Duodenal mucosa (tissue), 2 donors: Measurements from ENCODE around the gene MZT2A.
"Not testable (repeated sequence)": the region's sequence is repeated elsewhere in the genome, so short reads cannot be mapped to it uniquely, and the experiment has no call there.

Experiments used
- H3K27ac ChIP-seq: one replicate; pipeline ENCODE4 v1.7.0; 2013; ENCODE audit warnings: low read depth, low read length
- H3K27me3 ChIP-seq, 2 donors: one replicate each; pipeline ENCODE4 v1.7.0; 2013; ENCODE audit warnings: low read length in 2 of 2, control low read depth in 1 of 2; ENCODE audit not compliant: insufficient read depth in 2 of 2, control insufficient read depth in 1 of 2
- H3K36me3 ChIP-seq, 2 donors: one replicate each; pipeline ENCODE4 v1.7.0; 2013; ENCODE audit warnings: low read length in 2 of 2, control low read depth in 1 of 2; ENCODE audit not compliant: insufficient read depth in 2 of 2, control insufficient read depth in 1 of 2
- H3K4me1 ChIP-seq, 2 donors: one replicate each; pipeline ENCODE4 v1.7.0; 2013; ENCODE audit warnings: low read length in 2 of 2, control low read depth in 1 of 2; ENCODE audit not compliant: insufficient read depth in 2 of 2, control insufficient read depth in 1 of 2
- H3K4me3 ChIP-seq, 2 donors: one replicate each; pipeline ENCODE4 v1.7.0; 2013; ENCODE audit warnings: low read length in 2 of 2, low read depth in 1 of 2
- H3K9ac ChIP-seq, 2 donors: one replicate each; pipeline ENCODE4 v1.7.0; 2013; ENCODE audit warnings: low read length in 2 of 2, low read depth in 1 of 2
- H3K9me3 ChIP-seq, 2 donors: one replicate each; pipeline ENCODE4 v1.7.0; 2013; ENCODE audit warnings: low read length in 2 of 2, control low read depth in 1 of 2; ENCODE audit not compliant: control insufficient read depth in 1 of 2

MZT2A gene

GRCh38 chr2:131492015-131492417, at the start of gene MZT2A:
TSS of gene MZT2A (minus strand) at chr2:131492397. CDS start at chr2:131492376, 21 bp downstream.
- Histone ChIP-seq H3K4me1 (peaks cover 3 to 27% of the 10 kb centered on the region in 2 donors), H3K4me3 (peak within 1 kb of the TSS; percentile 86 to 94), H3K9ac (peak within 1 kb of the TSS; percentile 89 to 94), H3K27ac (peak within 1 kb of the TSS; percentile 92)
- not testable (repeated sequence) for H3K27me3 ChIP-seq, H3K36me3 ChIP-seq, H3K9me3 ChIP-seq

DNA sequence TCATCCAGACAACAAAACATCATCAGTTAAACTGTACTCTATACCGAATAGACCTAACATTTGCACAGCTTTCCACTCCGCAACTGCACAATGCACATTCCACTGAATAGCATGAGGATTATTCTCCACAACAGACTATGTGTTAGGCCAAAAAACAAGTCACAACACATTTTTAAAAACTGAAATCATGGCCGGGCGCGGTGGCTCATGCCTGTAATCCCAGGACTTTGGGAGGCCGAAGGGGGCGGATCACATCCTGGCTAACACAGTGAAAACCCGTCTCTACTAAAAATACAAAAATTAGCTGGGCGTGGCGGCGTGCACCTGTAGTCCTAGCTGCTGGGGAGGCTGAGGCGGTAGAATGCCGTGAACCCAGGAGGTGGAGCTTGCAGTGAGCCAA, 46.7 kb upstream of the MZT2A start:
- not testable (repeated sequence) for H3K36me3 ChIP-seq, H3K27me3 ChIP-seq, H3K9me3 ChIP-seq, H3K4me3 ChIP-seq, H3K27ac ChIP-seq, H3K9ac ChIP-seq, H3K4me1 ChIP-seq

DNA sequence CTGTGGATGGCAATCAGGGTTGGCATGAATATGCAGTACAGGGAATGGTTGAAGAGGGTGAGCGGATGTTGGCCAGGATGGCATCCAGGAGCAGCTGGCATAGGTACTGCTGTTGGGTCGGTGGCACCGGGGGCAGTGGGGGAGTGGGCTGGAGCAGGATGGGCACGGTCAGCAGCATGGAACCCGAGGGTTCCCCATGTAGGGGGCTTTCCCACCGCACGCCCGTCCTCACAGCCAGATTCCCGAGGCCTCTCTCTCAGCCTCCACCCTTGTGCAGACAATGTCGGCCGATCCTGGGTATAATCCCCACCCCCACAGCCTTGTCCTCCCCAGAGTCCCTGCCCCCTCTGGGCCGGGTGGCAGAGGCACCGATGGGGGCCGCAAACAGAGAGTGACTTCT, 44.6 kb upstream of the MZT2A start:
- not testable (repeated sequence) for H3K36me3 ChIP-seq, H3K9me3 ChIP-seq, H3K27ac ChIP-seq, H3K4me1 ChIP-seq, H3K27me3 ChIP-seq, H3K9ac ChIP-seq, H3K4me3 ChIP-seq

GRCh38 chr2:131535951-131536826, 44.0 kb upstream of the MZT2A start:
- H3K9me3 ChIP-seq, H3K4me3 ChIP-seq, H3K27me3 ChIP-seq, H3K4me1 ChIP-seq, H3K27ac ChIP-seq, H3K9ac ChIP-seq, H3K36me3 ChIP-seq: not testable (repeated sequence)

- H3K36me3 ChIP-seq = no peaks in the 10 kb centered on the region
- no peaks in the 10 kb centered on the region for H3K9me3 ChIP-seq
- H3K9ac ChIP-seq = no peak overlapping the region
- H3K4me1 ChIP-seq = no peaks in the 10 kb centered on the region
- H3K27me3 ChIP-seq = no peaks in the 10 kb centered on the region
- no peak overlapping the region for H3K4me3 ChIP-seq
- no peak overlapping the region for H3K27ac ChIP-seq
Measured at GRCh38 chr2:131535526-131535925, 43.3 kb upstream of the MZT2A start.

DNA sequence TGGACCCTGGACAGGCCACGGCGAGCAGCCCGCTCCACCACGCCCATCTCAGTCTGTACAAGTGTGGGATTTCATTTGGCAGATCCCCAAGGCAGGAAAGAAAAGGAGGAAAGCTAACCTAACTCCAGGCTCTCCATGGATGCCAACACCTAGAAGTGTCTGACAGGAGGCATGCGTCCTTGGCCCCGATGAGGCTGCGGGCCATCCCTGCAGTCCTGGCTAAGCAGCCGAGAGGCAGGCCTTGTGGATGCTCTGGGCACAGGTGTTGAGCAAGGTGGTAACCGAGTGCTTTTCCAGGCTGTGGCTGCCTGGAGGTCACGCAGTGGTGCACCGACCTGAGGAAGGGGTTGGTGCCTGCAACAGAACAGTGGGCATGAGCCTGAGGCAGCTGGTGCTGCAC, 42.8 kb upstream of the MZT2A start:
- H3K27ac ChIP-seq, H3K9ac ChIP-seq, H3K4me3 ChIP-seq, H3K4me1 ChIP-seq, H3K9me3 ChIP-seq, H3K36me3 ChIP-seq, H3K27me3 ChIP-seq: not testable (repeated sequence)

GRCh38 chr2:131534317-131534672, 42.1 kb upstream of the MZT2A start:
- not testable (repeated sequence) for H3K27ac ChIP-seq, H3K4me1 ChIP-seq, H3K4me3 ChIP-seq

GRCh38 chr2:131533609-131534316, 41.6 kb upstream of the MZT2A start:
- not testable (repeated sequence) for H3K4me3 ChIP-seq, H3K4me1 ChIP-seq, H3K36me3 ChIP-seq, H3K27me3 ChIP-seq, H3K9me3 ChIP-seq, H3K27ac ChIP-seq, H3K9ac ChIP-seq

More at GRCh38 chr2:131534317-131534672, 42.1 kb upstream of the MZT2A start:
- H3K36me3 ChIP-seq, H3K27me3 ChIP-seq, H3K9ac ChIP-seq, H3K9me3 ChIP-seq: not testable (repeated sequence)

GRCh38 chr2:131532723-131533608, 40.8 kb upstream of the MZT2A start:
- not testable (repeated sequence) for H3K27me3 ChIP-seq, H3K36me3 ChIP-seq, H3K9ac ChIP-seq, H3K4me3 ChIP-seq, H3K9me3 ChIP-seq, H3K27ac ChIP-seq, H3K4me1 ChIP-seq
